KMS-11 (cell line): ENCODE measurements around the gene ST6GALNAC5.

ENCODE experiments used
- H2AFZ ChIP-seq: fragments of 200-600 bp; sonication (generic); 2 replicates; pipeline ENCODE4 v1.6.1; 2016; ENCODE audit warnings: antibody characterized with exemption, mixed run types, low read depth
- H3K27ac ChIP-seq: fragments of 200-600 bp; sonication (generic); 2 replicates; pipeline ENCODE4 v1.6.1; 2016; ENCODE audit warnings: mild to moderate bottlenecking, mixed run types
- H3K27me3 ChIP-seq: fragments of 200-600 bp; sonication (generic); 2 replicates; pipeline ENCODE4 v1.6.1; 2017; ENCODE audit warnings: mild to moderate bottlenecking, low read depth, mixed run types, moderate library complexity; ENCODE audit not compliant: insufficient read depth
- H3K36me3 ChIP-seq: fragments of 200-600 bp; sonication (generic); 2 replicates; pipeline ENCODE4 v1.6.1; 2017; ENCODE audit warnings: mild to moderate bottlenecking, mixed run types; ENCODE audit not compliant: insufficient read depth
- H3K4me1 ChIP-seq: fragments of 200-600 bp; sonication (generic); 2 replicates; pipeline ENCODE4 v1.6.1; 2016; ENCODE audit warnings: mild to moderate bottlenecking, low read depth, mixed run types; ENCODE audit not compliant: poor library complexity, severe bottlenecking
- H3K4me2 ChIP-seq: fragments of 200-600 bp; sonication (generic); 2 replicates; pipeline ENCODE4 v1.7.0; 2016; ENCODE audit warnings: mild to moderate bottlenecking, mixed run types
- H3K4me3 ChIP-seq: fragments of 200-600 bp; sonication (generic); IDR thresholded peaks from 2 replicates; pipeline ENCODE4 v1.6.1; 2017; ENCODE audit warnings: low read depth, low read length, mixed read lengths; ENCODE audit not compliant: insufficient read depth
- H3K79me2 ChIP-seq: fragments of 200-600 bp; sonication (generic); 2 replicates; pipeline ENCODE4 v1.6.1; 2016; ENCODE audit warnings: low read depth, mixed run types; ENCODE audit not compliant: insufficient read depth
- H3K9ac ChIP-seq: fragments of 200-600 bp; sonication (generic); 2 replicates; pipeline ENCODE4 v1.6.1; 2016; ENCODE audit warnings: mild to moderate bottlenecking, mixed run types
- H4K20me1 ChIP-seq: fragments of 200-600 bp; sonication (generic); 2 replicates; pipeline ENCODE4 v1.6.1; 2016; ENCODE audit warnings: mild to moderate bottlenecking, mixed run types; ENCODE audit not compliant: insufficient read depth
- TF ChIP-seq, protein P1 (sequence below): fragments of 200-600 bp; sonication (generic); conservative IDR thresholded peaks from 2 replicates; pipeline ENCODE4 v1.6.1; 2017; ENCODE audit warnings: low read depth, mild to moderate bottlenecking, antibody characterized with exemption, low read length, moderate library complexity, mixed read lengths

ST6GALNAC5 gene

DNA sequence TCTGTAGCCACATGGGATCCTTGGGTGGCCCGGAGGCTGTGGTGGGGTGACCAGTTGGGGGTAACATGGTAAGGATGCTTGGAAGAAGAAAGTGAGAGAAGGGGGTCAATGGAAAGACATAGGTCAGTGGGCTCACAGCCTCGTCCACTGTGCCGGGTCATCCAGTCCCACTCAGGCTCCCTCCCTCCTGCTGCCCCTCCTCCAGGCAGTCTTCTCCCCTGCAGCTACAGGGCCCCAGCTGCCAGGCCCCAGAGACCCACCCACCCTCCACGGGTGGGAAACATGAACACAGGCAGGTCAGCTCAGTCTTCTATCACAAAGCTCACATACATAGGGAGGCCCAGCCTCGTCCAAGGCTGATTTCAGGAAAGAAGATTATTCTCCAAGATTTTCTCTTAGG lies 158.3 kb downstream of the ST6GALNAC5 start:
- Histone ChIP-seq H3K9ac (no peak overlapping the region), H3K27me3 (no peaks in the 10 kb centered on the region), H4K20me1 (no peaks in the 10 kb centered on the region), H3K4me1 (no peaks in the 10 kb centered on the region), H3K27ac (no peak overlapping the region), H3K4me3 (no peak overlapping the region), H3K36me3 (no peaks in the 10 kb centered on the region), H2AFZ (no peak overlapping the region), H3K79me2 (no peaks in the 10 kb centered on the region), H3K4me2 (no peak overlapping the region)
- TF ChIP-seq, protein P1, sequence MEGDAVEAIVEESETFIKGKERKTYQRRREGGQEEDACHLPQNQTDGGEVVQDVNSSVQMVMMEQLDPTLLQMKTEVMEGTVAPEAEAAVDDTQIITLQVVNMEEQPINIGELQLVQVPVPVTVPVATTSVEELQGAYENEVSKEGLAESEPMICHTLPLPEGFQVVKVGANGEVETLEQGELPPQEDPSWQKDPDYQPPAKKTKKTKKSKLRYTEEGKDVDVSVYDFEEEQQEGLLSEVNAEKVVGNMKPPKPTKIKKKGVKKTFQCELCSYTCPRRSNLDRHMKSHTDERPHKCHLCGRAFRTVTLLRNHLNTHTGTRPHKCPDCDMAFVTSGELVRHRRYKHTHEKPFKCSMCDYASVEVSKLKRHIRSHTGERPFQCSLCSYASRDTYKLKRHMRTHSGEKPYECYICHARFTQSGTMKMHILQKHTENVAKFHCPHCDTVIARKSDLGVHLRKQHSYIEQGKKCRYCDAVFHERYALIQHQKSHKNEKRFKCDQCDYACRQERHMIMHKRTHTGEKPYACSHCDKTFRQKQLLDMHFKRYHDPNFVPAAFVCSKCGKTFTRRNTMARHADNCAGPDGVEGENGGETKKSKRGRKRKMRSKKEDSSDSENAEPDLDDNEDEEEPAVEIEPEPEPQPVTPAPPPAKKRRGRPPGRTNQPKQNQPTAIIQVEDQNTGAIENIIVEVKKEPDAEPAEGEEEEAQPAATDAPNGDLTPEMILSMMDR = no peak

DNA sequence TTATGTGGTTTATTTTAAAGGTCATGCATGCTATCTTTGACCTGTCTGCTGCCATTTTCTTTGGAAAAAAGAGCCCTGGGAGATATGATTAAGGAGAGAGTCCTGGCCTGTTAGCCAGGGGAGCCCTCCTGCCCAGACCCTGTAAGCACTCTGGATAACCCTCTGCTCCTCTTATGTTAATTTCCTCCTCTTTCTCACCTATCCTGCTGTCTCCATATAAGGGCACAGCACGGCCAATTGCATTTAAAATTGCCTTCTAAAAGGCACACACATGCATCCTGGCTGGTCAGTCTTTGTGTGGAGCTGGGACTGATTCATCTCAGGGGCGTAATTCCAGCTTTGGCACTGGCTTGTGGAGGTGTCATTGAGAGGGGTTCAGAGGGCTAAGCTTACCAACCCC lies 158.9 kb downstream of the ST6GALNAC5 start:
- Histone ChIP-seq H3K9ac (no peak overlapping the region), H4K20me1 (no peaks in the 10 kb centered on the region), H3K4me1 (no peaks in the 10 kb centered on the region), H3K27ac (no peak overlapping the region), H3K4me3 (no peak overlapping the region), H3K36me3 (no peaks in the 10 kb centered on the region), H3K79me2 (no peaks in the 10 kb centered on the region), H2AFZ (no peak overlapping the region), H3K4me2 (no peak overlapping the region), H3K27me3 (no peaks in the 10 kb centered on the region)
- TF ChIP-seq, protein P1 = no peak

DNA sequence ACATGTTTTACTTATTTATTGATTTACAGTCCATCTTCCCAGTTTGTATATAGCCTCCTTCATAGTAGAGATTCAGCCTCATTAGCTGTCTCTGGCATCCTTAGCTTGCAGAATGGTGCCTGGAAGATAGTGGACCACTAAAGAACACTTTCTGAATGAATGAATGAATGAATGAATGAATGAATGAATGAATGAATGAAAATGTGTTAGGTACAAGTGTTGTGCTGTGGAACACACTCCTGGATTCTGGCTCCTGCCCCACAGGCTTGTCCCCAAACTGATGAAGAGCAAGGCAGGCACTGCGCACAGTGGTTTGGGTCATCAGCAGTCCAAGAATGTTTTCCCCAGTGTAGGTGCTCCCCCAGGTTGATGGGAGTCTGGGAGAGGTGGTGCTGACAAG lies 159.4 kb downstream of the ST6GALNAC5 start:
- H3K9ac ChIP-seq = no peak overlapping the region
- H4K20me1 ChIP-seq = no peaks in the 10 kb centered on the region
- H3K27me3 ChIP-seq = no peaks in the 10 kb centered on the region
- no peaks in the 10 kb centered on the region for H3K36me3 ChIP-seq
- H2AFZ ChIP-seq = no peak overlapping the region
- TF ChIP-seq, protein P1 = no peak
- H3K27ac ChIP-seq = no peak overlapping the region
- no peaks in the 10 kb centered on the region for H3K79me2 ChIP-seq
- H3K4me2 ChIP-seq = no peak overlapping the region
- no peaks in the 10 kb centered on the region for H3K4me1 ChIP-seq
- no peak overlapping the region for H3K4me3 ChIP-seq

DNA sequence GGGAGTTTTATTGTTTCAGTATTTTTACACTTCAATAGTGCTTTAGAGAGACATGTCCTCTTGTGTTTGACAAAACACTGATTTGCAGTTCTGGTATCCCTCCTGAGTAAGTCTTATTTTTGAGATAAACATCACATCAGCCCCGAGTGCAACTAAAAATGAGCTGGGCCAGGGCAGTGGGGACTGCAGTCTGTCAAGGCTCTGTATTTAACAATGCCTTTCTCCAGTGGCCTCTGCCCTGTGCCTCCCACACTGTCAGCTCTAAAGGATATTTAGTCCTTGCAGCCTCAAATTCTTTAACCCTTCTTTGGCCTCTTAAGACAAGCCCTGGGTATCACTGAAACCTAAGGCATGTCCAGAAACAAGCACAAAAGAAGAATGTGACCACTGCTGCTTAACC lies 160.6 kb downstream of the ST6GALNAC5 start:
- Histone ChIP-seq H3K36me3 (no peaks in the 10 kb centered on the region), H3K79me2 (no peaks in the 10 kb centered on the region)

More for the DNA sequence above, 160.6 kb downstream of the ST6GALNAC5 start:
- Histone ChIP-seq H3K27me3 (no peaks in the 10 kb centered on the region), H3K4me1 (no peaks in the 10 kb centered on the region), H2AFZ (no peak overlapping the region), H3K4me2 (no peak overlapping the region), H4K20me1 (no peaks in the 10 kb centered on the region), H3K4me3 (no peak overlapping the region), H3K9ac (no peak overlapping the region), H3K27ac (no peak overlapping the region)
- TF ChIP-seq, protein P1 = no peak
